ENCODE measurements around the gene POU2F1.

Gene POU2F1

DNA sequence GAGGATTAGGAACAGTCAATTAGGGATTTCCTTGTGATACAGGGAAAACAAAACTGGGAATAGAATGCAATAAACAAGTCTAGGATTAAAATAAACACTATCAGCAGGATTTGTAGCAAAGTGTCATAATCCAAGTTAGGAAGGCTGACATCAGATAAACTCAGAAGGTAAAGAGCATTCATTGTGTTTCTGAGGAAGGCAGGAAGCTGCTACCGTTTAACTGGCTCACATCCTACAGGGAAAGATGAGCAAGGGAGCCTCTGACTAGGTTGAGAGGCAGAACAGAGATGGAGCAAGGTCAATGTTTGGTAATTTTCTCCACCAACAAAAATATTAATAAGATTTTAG is 124.7 kb downstream of the POU2F1 start:
- Histone ChIP-seq H3K4me1 (ENCODE audit: control insufficient read depth in 1 of 2, insufficient read depth in 2 of 2, low read length in 2 of 2) (no peaks in the 10 kb centered on the region), H3K27me3 (ENCODE audit: control insufficient read depth in 1 of 2, insufficient read depth in 2 of 2, low read length in 2 of 2) (no peaks in the 10 kb centered on the region), H3K27ac (ENCODE audit: low read depth, low read length) (no peak overlapping the region), H3K36me3 (ENCODE audit: control insufficient read depth in 1 of 2, insufficient read depth in 2 of 2, low read length in 2 of 2) (no peaks in the 10 kb centered on the region), H3K9me3 (ENCODE audit: control insufficient read depth in 1 of 2, low read length in 2 of 2) (no peaks in the 10 kb centered on the region), H3K9ac (ENCODE audit: low read depth in 1 of 2, low read length in 2 of 2) (no peak overlapping the region), H3K4me3 (ENCODE audit: low read depth in 1 of 2, low read length in 2 of 2) (no peak overlapping the region)

DNA sequence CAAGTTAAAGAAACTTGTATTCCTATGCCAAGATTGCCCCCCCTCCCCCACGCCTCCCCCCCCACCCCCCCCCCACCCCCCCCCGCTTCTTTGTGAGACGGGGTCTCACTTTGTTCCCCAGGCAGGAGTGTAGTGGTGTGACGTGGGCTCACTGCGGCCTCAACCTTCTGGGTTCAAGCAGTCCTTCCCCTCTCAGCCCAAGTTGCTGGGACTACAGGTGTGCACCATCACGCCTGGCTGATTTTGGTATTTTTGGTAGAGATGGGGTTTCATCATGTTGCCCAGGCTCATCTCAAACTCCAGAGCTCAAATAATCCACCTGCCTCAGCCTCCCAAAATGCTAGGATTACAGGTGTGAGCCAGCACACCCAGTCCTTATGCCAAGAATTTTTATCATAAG is 136.6 kb downstream of the POU2F1 start:
- H3K27me3 ChIP-seq (ENCODE audit: control insufficient read depth in 1 of 2, insufficient read depth in 2 of 2, low read length in 2 of 2), result no peaks in the 10 kb centered on the region
- no peak overlapping the region for H3K27ac ChIP-seq (ENCODE audit: low read depth, low read length)
- no peaks in the 10 kb centered on the region for H3K36me3 ChIP-seq (ENCODE audit: control insufficient read depth in 1 of 2, insufficient read depth in 2 of 2, low read length in 2 of 2)
- no peak overlapping the region for H3K9ac ChIP-seq (ENCODE audit: low read depth in 1 of 2, low read length in 2 of 2)
- no peak overlapping the region for H3K4me3 ChIP-seq (ENCODE audit: low read depth in 1 of 2, low read length in 2 of 2)
- no peaks in the 10 kb centered on the region for H3K4me1 ChIP-seq (ENCODE audit: control insufficient read depth in 1 of 2, insufficient read depth in 2 of 2, low read length in 2 of 2)
- peaks cover 0 to 3% of the 10 kb centered on the region in 2 donors for H3K9me3 ChIP-seq (ENCODE audit: control insufficient read depth in 1 of 2, low read length in 2 of 2)

DNA sequence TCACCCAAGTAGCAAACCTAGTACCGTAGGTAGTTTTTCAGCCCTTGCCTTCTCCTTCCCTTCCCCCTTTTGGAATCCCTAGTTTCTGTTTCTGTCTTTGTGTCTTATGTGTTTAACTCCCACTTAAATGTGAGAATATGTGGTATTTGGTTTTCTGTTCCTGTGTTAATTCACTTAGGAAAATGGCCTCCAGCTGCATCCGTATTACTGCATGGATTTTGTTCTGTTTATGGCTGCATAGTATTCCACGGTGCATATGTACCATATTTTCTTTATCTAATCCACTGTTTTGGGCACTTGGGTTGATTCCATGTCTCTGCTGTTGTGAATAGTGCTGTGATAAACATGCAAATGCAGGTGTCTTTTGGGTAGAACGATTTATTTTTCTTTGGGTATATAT is 138.6 kb downstream of the POU2F1 start:
- peaks cover 0 to 3% of the 10 kb centered on the region in 2 donors for H3K9me3 ChIP-seq (ENCODE audit: control insufficient read depth in 1 of 2, low read length in 2 of 2)
- H3K27me3 ChIP-seq (ENCODE audit: control insufficient read depth in 1 of 2, insufficient read depth in 2 of 2, low read length in 2 of 2), result no peaks in the 10 kb centered on the region
- no peak overlapping the region for H3K27ac ChIP-seq (ENCODE audit: low read depth, low read length)
- no peak overlapping the region for H3K9ac ChIP-seq (ENCODE audit: low read depth in 1 of 2, low read length in 2 of 2)
- H3K4me3 ChIP-seq (ENCODE audit: low read depth in 1 of 2, low read length in 2 of 2), result no peak overlapping the region
- no peaks in the 10 kb centered on the region for H3K4me1 ChIP-seq (ENCODE audit: control insufficient read depth in 1 of 2, insufficient read depth in 2 of 2, low read length in 2 of 2)
- H3K36me3 ChIP-seq (ENCODE audit: control insufficient read depth in 1 of 2, insufficient read depth in 2 of 2, low read length in 2 of 2), result no peaks in the 10 kb centered on the region

DNA sequence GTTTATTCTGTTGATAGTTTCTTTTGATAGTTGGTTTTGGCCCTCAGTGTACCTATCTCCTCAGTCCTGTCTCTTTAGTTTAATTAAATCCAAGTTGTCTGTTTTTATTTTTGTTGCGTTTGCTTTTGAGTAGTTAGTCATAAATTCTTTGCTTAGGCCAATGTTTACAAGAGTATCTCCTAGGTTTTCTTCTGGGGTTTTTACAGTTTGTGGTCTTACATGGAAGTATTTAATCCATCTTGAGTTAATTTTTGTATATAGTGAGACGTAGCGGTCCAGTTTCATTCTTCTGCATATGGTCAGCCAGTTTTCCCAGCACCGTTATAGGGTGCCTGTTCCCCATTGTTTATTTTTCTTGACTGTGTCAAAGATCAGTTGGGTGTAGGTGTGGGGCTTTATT is 139.4 kb downstream of the POU2F1 start:
- Histone ChIP-seq H3K9ac (ENCODE audit: low read depth in 1 of 2, low read length in 2 of 2) (no peak overlapping the region), H3K36me3 (ENCODE audit: control insufficient read depth in 1 of 2, insufficient read depth in 2 of 2, low read length in 2 of 2) (no peaks in the 10 kb centered on the region), H3K4me1 (ENCODE audit: control insufficient read depth in 1 of 2, insufficient read depth in 2 of 2, low read length in 2 of 2) (no peaks in the 10 kb centered on the region), H3K27ac (ENCODE audit: low read depth, low read length) (no peak overlapping the region), H3K9me3 (ENCODE audit: control insufficient read depth in 1 of 2, low read length in 2 of 2) (peaks cover 0 to 3% of the 10 kb centered on the region in 2 donors), H3K27me3 (ENCODE audit: control insufficient read depth in 1 of 2, insufficient read depth in 2 of 2, low read length in 2 of 2) (no peaks in the 10 kb centered on the region), H3K4me3 (ENCODE audit: low read depth in 1 of 2, low read length in 2 of 2) (no peak overlapping the region)

DNA sequence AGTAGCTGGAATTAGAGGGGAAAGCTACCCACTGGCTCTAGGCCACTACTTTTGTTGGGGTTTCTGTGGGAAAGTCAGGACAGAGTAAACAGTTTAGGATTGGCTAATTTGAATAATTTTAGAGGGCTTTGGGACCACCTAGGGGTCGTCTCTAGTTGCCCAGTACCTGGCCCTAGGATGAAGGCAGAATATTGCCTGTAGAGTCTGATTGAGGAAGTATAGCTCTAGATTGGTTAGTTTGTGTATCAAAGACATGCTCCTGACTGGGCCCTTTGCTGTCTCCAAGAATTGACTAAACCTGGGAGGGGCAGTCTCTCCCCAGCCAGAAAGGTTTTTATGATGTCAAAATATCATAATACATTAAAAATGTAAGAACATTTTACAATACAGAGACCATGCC is 142.0 kb downstream of the POU2F1 start:
- H3K9me3 ChIP-seq (ENCODE audit: control insufficient read depth in 1 of 2, low read length in 2 of 2), result peaks cover 0 to 3% of the 10 kb centered on the region in 2 donors
- no peaks in the 10 kb centered on the region for H3K36me3 ChIP-seq (ENCODE audit: control insufficient read depth in 1 of 2, insufficient read depth in 2 of 2, low read length in 2 of 2)
- H3K4me3 ChIP-seq (ENCODE audit: low read depth in 1 of 2, low read length in 2 of 2), result no peak overlapping the region
- H3K4me1 ChIP-seq (ENCODE audit: control insufficient read depth in 1 of 2, insufficient read depth in 2 of 2, low read length in 2 of 2), result no peaks in the 10 kb centered on the region
- no peaks in the 10 kb centered on the region for H3K27me3 ChIP-seq (ENCODE audit: control insufficient read depth in 1 of 2, insufficient read depth in 2 of 2, low read length in 2 of 2)
- no peak overlapping the region for H3K9ac ChIP-seq (ENCODE audit: low read depth in 1 of 2, low read length in 2 of 2)
- H3K27ac ChIP-seq (ENCODE audit: low read depth, low read length), result no peak overlapping the region

DNA sequence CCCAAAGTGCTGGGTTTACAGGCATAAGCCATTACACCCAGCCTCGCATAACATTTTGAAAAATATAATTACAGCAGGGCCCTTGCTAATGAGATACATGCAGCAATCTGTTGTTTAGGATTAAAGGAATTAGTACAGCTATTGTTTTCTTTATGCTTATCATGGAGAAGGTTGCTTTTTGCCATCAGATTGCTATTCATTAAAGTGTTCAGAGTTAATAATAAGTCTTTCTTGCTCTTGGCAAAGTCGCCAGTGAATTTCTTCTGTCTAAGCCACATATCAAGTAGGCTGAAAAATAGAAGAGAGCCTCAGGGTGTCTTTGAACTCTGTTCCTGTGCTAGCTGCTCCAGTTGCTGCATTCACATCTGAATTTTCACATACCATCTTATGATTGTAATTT is 144.1 kb downstream of the POU2F1 start:
- H3K27ac ChIP-seq (ENCODE audit: low read depth, low read length), result no peak overlapping the region
- no peak overlapping the region for H3K4me3 ChIP-seq (ENCODE audit: low read depth in 1 of 2, low read length in 2 of 2)

DNA sequence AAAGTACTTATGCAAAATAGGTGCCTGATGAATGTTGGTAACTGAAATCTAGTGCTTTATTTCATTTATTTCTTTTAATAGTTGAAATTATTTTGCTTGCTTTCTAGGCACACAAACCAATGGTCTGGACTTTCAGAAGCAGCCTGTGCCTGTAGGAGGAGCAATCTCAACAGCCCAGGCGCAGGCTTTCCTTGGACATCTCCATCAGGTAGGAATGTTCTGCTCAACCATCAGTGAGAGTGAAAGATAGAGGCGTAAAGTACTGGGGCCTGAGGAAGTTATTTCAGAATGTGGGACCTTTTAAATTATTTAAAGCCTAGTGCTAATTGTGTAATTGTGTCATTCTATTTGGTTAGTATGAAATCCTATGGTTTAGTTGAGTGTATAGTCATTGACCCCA is 144.7 kb downstream of the POU2F1 start:
- no peak overlapping the region for H3K9ac ChIP-seq (ENCODE audit: low read depth in 1 of 2, low read length in 2 of 2)
- H3K9me3 ChIP-seq (ENCODE audit: control insufficient read depth in 1 of 2, low read length in 2 of 2), result no peaks in the 10 kb centered on the region
- H3K4me3 ChIP-seq (ENCODE audit: low read depth in 1 of 2, low read length in 2 of 2), result no peak overlapping the region
- no peaks in the 10 kb centered on the region for H3K4me1 ChIP-seq (ENCODE audit: control insufficient read depth in 1 of 2, insufficient read depth in 2 of 2, low read length in 2 of 2)
- H3K36me3 ChIP-seq (ENCODE audit: control insufficient read depth in 1 of 2, insufficient read depth in 2 of 2, low read length in 2 of 2), result no peaks in the 10 kb centered on the region
- no peaks in the 10 kb centered on the region for H3K27me3 ChIP-seq (ENCODE audit: control insufficient read depth in 1 of 2, insufficient read depth in 2 of 2, low read length in 2 of 2)
- H3K27ac ChIP-seq (ENCODE audit: low read depth, low read length), result no peak overlapping the region

More for the DNA sequence above, 144.1 kb downstream of the POU2F1 start:
- Histone ChIP-seq H3K9ac (ENCODE audit: low read depth in 1 of 2, low read length in 2 of 2) (no peak overlapping the region), H3K9me3 (ENCODE audit: control insufficient read depth in 1 of 2, low read length in 2 of 2) (no peaks in the 10 kb centered on the region), H3K4me1 (ENCODE audit: control insufficient read depth in 1 of 2, insufficient read depth in 2 of 2, low read length in 2 of 2) (no peaks in the 10 kb centered on the region), H3K36me3 (ENCODE audit: control insufficient read depth in 1 of 2, insufficient read depth in 2 of 2, low read length in 2 of 2) (no peaks in the 10 kb centered on the region), H3K27me3 (ENCODE audit: control insufficient read depth in 1 of 2, insufficient read depth in 2 of 2, low read length in 2 of 2) (no peaks in the 10 kb centered on the region)

DNA sequence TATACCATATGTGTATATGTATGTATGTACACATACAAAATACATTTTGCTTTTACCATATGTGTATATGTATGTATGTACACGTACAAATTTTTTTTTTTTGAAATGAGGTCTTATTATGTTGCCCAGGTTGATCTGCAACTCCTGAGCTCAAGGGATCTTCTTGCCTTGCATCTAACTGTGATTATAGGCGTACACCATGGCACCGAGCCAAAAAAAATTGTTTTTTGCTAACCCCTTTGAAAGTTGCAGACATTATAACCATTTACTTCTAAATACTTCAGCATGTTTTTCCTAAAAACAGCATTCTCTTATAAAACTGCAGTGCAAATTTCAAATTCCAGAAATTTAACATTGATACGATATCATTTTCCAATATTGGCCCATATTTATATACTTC is 147.0 kb downstream of the POU2F1 start:
- H3K36me3 ChIP-seq (ENCODE audit: control insufficient read depth in 1 of 2, insufficient read depth in 2 of 2, low read length in 2 of 2), result peaks cover 0 to 3% of the 10 kb centered on the region in 2 donors

DNA sequence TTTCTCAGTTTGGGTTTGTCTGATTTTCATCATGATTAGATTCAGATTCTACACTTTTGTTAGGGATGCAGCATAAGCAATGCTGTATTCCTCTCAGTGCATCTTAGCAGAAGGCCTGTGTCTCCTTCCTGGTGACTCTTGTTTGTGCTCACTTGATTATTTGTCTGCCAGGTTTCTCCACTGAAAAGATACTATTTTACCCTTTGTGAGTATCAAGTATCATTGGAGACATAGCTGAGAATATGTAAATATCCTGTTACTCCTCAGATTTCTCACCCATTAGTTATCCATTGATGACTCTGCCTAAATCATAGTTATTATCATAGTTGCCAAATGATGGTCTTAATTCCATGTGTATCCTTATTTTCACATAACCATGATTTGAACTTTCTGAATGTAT is 148.5 kb downstream of the POU2F1 start:
- Histone ChIP-seq H3K27me3 (ENCODE audit: control insufficient read depth in 1 of 2, insufficient read depth in 2 of 2, low read length in 2 of 2) (no peaks in the 10 kb centered on the region), H3K4me3 (ENCODE audit: low read depth in 1 of 2, low read length in 2 of 2) (no peak overlapping the region), H3K36me3 (ENCODE audit: control insufficient read depth in 1 of 2, insufficient read depth in 2 of 2, low read length in 2 of 2) (peaks cover 3% of the 10 kb centered on the region in 2 donors), H3K9ac (ENCODE audit: low read depth in 1 of 2, low read length in 2 of 2) (no peak overlapping the region), H3K9me3 (ENCODE audit: control insufficient read depth in 1 of 2, low read length in 2 of 2) (no peaks in the 10 kb centered on the region), H3K27ac (ENCODE audit: low read depth, low read length) (no peak overlapping the region), H3K4me1 (ENCODE audit: control insufficient read depth in 1 of 2, insufficient read depth in 2 of 2, low read length in 2 of 2) (no peaks in the 10 kb centered on the region)

More for the DNA sequence above, 147.0 kb downstream of the POU2F1 start:
- Histone ChIP-seq H3K4me1 (ENCODE audit: control insufficient read depth in 1 of 2, insufficient read depth in 2 of 2, low read length in 2 of 2) (no peaks in the 10 kb centered on the region), H3K4me3 (ENCODE audit: low read depth in 1 of 2, low read length in 2 of 2) (no peak overlapping the region), H3K27me3 (ENCODE audit: control insufficient read depth in 1 of 2, insufficient read depth in 2 of 2, low read length in 2 of 2) (no peaks in the 10 kb centered on the region), H3K9me3 (ENCODE audit: control insufficient read depth in 1 of 2, low read length in 2 of 2) (no peaks in the 10 kb centered on the region), H3K27ac (ENCODE audit: low read depth, low read length) (no peak overlapping the region), H3K9ac (ENCODE audit: low read depth in 1 of 2, low read length in 2 of 2) (no peak overlapping the region)

DNA sequence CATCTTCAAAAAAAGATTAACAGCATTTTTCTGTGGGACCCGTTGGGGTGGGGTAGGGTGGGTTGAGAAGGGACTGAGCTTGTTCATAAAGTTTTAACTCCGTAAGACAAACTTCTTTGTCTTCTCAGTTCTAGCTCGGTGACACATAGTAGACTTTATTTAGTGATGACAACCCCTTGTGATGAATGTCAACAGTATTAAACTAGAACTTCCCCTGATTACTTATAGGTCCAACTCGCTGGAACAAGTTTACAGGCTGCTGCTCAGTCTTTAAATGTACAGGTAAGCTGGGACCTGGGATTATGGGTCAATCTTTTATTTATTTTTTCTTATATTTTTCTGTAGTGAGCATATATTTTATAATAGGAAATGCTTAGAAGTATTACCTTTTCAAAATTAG is 149.2 kb downstream of the POU2F1 start:
- Histone ChIP-seq H3K27me3 (ENCODE audit: control insufficient read depth in 1 of 2, insufficient read depth in 2 of 2, low read length in 2 of 2) (no peaks in the 10 kb centered on the region), H3K4me3 (ENCODE audit: low read depth in 1 of 2, low read length in 2 of 2) (no peak overlapping the region), H3K27ac (ENCODE audit: low read depth, low read length) (no peak overlapping the region), H3K36me3 (ENCODE audit: control insufficient read depth in 1 of 2, insufficient read depth in 2 of 2, low read length in 2 of 2) (peaks cover 3% of the 10 kb centered on the region in 2 donors), H3K4me1 (ENCODE audit: control insufficient read depth in 1 of 2, insufficient read depth in 2 of 2, low read length in 2 of 2) (no peaks in the 10 kb centered on the region), H3K9me3 (ENCODE audit: control insufficient read depth in 1 of 2, low read length in 2 of 2) (no peaks in the 10 kb centered on the region), H3K9ac (ENCODE audit: low read depth in 1 of 2, low read length in 2 of 2) (no peak overlapping the region)

DNA sequence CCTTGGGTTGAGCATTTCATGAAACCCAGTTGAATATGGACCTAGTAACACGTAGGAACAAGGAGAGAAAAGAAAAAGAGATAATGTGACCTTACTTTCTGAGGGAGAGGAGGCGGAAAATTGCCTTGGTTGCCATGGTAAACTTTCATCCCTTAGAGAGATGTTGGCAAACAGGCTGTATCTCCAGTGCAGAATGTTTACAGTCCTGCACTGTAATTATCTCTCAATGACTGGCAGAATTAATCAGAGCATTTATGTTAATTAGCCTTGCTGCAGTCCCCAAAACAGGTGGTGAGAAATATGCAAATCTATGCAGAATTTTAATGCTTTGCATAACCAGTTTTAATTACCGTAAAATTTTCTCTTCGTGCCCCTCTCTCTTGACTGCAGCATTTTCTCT is 150.3 kb downstream of the POU2F1 start:
- H3K9me3 ChIP-seq (ENCODE audit: control insufficient read depth in 1 of 2, low read length in 2 of 2), result no peaks in the 10 kb centered on the region
- no peaks in the 10 kb centered on the region for H3K27me3 ChIP-seq (ENCODE audit: control insufficient read depth in 1 of 2, insufficient read depth in 2 of 2, low read length in 2 of 2)
- H3K27ac ChIP-seq (ENCODE audit: low read depth, low read length), result no peak overlapping the region
- H3K4me3 ChIP-seq (ENCODE audit: low read depth in 1 of 2, low read length in 2 of 2), result no peak overlapping the region
- peaks cover 3 to 5% of the 10 kb centered on the region in 2 donors for H3K36me3 ChIP-seq (ENCODE audit: control insufficient read depth in 1 of 2, insufficient read depth in 2 of 2, low read length in 2 of 2)
- H3K4me1 ChIP-seq (ENCODE audit: control insufficient read depth in 1 of 2, insufficient read depth in 2 of 2, low read length in 2 of 2), result no peaks in the 10 kb centered on the region
- no peak overlapping the region for H3K9ac ChIP-seq (ENCODE audit: low read depth in 1 of 2, low read length in 2 of 2)
